Uterus (tissue), 2 donors: ENCODE data around the gene PYGM.

ENCODE experiments used
- CTCF ChIP-seq, 4 experiments: fragments of 200-600 bp in 2 of 4; fragments of 450-650 bp in 2 of 4; sonication (generic) in 2 of 4; IDR thresholded peaks; one replicate each; pipeline ENCODE4 v1.5.1; 2016 to 2019; ENCODE audit warnings: antibody characterized with exemption in 4 of 4, mild to moderate bottlenecking in 2 of 4, moderate library complexity in 1 of 4
- POLR2A ChIP-seq, 2 donors: fragments of 450-650 bp; IDR thresholded peaks; one replicate each; pipeline ENCODE4 v1.6.1; 2016; ENCODE audit warnings: antibody characterized with exemption in 2 of 2, mild to moderate bottlenecking in 1 of 2, moderate library complexity in 1 of 2

GRCh38 chr11:64754919-64755662, 4.7 kb downstream of the PYGM start:
- TF ChIP-seq CTCF (IDR thresholded peaks at IDR 0.05) (no peak), POLR2A (IDR thresholded peaks at IDR 0.05) (no peak)
